ENCODE data around the gene PDSS2.

PDSS2 gene

DNA sequence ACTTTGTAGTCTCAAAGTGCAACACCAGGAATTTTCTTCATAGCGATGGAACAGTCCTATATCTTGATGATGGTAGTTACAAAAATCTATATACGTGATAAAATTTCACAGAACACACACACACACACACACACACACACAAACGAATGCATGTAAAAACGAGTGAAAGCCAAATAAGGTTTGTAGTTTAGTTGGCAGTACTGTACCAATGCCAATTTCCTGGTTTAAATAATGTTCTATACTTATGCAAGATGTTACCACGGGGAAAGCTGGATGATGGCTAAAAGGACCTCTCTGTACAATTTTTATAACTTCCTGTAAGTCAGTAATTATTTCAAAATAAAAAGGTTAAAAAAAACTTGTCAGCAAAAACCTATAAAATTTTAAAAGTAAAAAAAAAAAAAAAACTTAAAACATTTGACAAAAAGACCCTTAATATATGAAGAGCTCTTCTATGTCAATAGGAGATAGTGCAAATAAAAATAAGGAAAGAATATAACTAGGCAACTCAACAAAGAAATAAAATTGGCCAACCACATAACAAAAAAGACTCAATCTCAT is 37.6 kb downstream of the PDSS2 start:
- in situ Hi-C loops (cut with HindIII; ENCODE audit: low sequenced_read_pairs), result no loop called here

DNA sequence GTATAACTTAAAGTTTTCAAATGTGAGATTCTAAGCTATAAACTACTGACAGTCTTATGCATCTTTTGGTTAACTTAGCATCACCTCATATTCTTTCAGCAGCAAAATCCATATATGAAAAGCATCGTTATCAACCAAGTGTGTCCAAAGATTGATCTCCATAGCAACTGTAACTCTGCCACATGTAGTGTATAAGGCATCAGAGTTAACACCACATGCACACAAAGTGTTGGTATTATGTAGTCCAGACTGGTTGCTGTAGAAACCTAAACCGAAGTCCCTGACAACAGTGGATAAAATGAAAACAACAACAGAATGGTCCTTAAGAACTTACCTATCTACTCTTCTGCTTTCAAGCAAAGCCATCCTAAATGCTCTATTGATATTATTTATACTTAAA is 39.6 kb downstream of the PDSS2 start:
- in situ Hi-C loops (cut with HindIII; ENCODE audit: low sequenced_read_pairs), result no loop called here

GRCh38 chr6:107418118-107418517 is 41.2 kb downstream of the PDSS2 start:
- in situ Hi-C loops (cut with HindIII; ENCODE audit: low sequenced_read_pairs), result no loop called here

- in situ Hi-C loops (cut with HindIII; ENCODE audit: low sequenced_read_pairs), result no loop called here
Observed at GRCh38 chr6:107416145-107416544, 43.2 kb downstream of the PDSS2 start.

DNA sequence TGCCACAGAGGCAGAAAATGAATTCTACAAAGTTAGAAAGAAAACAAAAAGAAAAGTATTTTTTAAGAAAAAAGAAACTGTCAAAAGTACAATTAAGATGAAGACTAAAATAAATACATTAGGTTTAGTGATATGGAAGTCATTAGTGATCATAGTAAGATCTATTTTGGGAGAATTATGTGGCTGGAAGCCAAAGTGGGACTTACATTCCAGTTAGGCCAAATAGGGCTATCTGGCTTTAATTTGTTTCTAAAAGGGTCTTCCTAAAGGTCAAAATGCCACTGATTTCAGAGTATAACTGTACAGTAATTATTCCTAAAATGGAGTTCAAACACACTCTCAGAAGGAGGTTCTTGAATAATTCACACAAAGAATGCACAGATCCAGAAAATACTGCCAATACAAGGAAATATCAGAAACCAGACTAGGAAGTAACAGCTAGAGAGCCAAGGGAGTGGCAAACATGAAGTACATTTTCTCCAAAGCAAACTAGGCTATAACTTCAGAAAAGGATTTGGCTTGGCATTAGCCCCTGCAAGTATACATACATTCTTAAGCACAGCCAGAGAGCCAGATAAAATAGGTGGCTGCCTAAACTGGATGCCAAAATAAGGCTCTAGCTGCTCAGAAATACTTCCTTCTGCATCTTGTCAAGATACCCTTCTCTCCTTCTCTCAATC is 45.3 kb downstream of the PDSS2 start:
- in situ Hi-C loops (cut with HindIII; ENCODE audit: low sequenced_read_pairs), result no loop called here

GRCh38 chr6:107411161-107411560 is 48.2 kb downstream of the PDSS2 start:
- in situ Hi-C loops (cut with HindIII; ENCODE audit: low sequenced_read_pairs), result no loop called here

GRCh38 chr6:107409942-107410341 is 49.4 kb downstream of the PDSS2 start:
- in situ Hi-C loops (cut with HindIII; ENCODE audit: low sequenced_read_pairs), result no loop called here

GRCh38 chr6:107408714-107409113 is 50.6 kb downstream of the PDSS2 start:
- in situ Hi-C loops (cut with HindIII; ENCODE audit: low sequenced_read_pairs), result no loop called here

GRCh38 chr6:107405002-107405401 is 54.4 kb downstream of the PDSS2 start:
- in situ Hi-C loops (cut with HindIII; ENCODE audit: low sequenced_read_pairs), result no loop called here

- in situ Hi-C loops (cut with HindIII; ENCODE audit: low sequenced_read_pairs), result no loop called here
Observed at GRCh38 chr6:107402533-107402932, 56.8 kb downstream of the PDSS2 start.

- in situ Hi-C loops (cut with HindIII; ENCODE audit: low sequenced_read_pairs), result no loop called here
Observed at GRCh38 chr6:107401573-107401972, 57.8 kb downstream of the PDSS2 start.

DNA sequence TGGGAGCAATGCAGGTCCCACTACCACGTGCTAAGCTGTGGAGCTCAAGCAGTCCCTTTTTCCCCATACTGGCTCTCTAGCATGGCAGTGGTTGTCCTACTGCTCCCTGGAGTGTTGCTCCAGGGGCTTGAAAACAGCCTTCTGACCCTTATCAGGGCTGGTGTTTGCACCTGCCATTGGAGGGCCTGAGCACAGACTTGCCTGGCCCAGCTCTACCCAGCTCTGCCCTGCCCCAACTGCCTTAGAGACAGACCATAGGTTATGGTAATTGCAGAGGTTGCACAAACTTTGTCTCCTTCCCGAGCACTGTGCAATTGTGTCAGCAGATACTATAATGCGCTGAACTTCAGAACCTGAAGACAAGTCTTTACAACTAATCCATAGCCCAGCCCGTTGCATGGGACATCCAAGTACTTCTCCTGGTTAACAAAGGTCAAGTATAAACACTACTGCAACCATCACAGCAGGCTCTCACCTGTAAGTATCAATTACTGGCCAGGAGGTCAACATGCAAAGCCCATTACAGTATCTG is 58.7 kb downstream of the PDSS2 start:
- in situ Hi-C loops (cut with HindIII; ENCODE audit: low sequenced_read_pairs), result no loop called here

GRCh38 chr6:107399935-107400334 is 59.4 kb downstream of the PDSS2 start:
- in situ Hi-C loops (cut with HindIII; ENCODE audit: low sequenced_read_pairs), result no loop called here

DNA sequence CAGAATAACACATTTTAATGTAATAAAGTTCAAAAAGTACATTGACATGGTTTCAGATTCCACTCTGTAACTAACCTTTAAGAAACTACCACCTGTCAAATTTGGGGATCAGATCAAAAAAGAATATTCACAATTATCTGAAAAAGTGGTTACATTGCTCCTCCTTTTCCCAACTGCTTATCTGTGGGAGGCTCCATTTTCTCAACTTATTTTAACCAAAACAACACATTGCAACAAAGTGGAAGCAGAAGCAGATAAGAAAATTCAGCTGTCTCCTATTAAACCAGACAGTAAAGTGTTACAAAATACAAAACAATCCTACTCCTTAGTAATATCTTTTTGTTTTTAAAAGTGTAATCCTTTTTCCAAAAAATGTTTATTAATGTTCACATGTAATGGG is 61.4 kb downstream of the PDSS2 start:
- in situ Hi-C loops (cut with HindIII; ENCODE audit: low sequenced_read_pairs), result no loop called here

- in situ Hi-C loops (cut with HindIII; ENCODE audit: low sequenced_read_pairs), result no loop called here
Observed at GRCh38 chr6:107396211-107396610, 63.2 kb downstream of the PDSS2 start.

- in situ Hi-C loops (cut with HindIII; ENCODE audit: low sequenced_read_pairs), result no loop called here
Observed at GRCh38 chr6:107392069-107392468, 67.3 kb downstream of the PDSS2 start.

- in situ Hi-C loops (cut with HindIII; ENCODE audit: low sequenced_read_pairs), result no loop called here
Observed at GRCh38 chr6:107390685-107391435, 68.5 kb downstream of the PDSS2 start.

GRCh38 chr6:107390056-107390455 is 69.3 kb downstream of the PDSS2 start:
- in situ Hi-C loops (cut with HindIII; ENCODE audit: low sequenced_read_pairs), result no loop called here

GRCh38 chr6:107386904-107387303 is 72.5 kb downstream of the PDSS2 start:
- in situ Hi-C loops (cut with HindIII; ENCODE audit: low sequenced_read_pairs), result no loop called here

GRCh38 chr6:107386340-107386739 is 73.0 kb downstream of the PDSS2 start:
- in situ Hi-C loops (cut with HindIII; ENCODE audit: low sequenced_read_pairs), result no loop called here

DNA sequence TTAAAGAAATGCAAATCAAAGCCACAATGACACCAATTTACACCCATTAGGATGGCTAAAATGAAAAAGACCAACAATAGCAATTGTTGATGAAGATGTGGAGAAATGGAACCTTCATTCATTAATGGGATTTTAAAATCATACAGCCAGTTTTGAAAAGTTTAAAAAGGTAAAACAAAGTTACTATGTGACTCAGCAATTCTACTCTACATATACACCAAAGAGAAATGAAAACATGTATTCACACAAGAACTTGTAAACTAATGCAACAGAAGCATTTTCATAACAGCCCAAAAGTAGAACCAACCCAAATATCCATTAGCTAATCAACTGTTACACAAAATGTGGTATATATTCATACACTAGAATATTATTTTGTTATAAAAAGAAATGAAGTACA is 75.7 kb downstream of the PDSS2 start:
- in situ Hi-C loops (cut with HindIII; ENCODE audit: low sequenced_read_pairs), result no loop called here

DNA sequence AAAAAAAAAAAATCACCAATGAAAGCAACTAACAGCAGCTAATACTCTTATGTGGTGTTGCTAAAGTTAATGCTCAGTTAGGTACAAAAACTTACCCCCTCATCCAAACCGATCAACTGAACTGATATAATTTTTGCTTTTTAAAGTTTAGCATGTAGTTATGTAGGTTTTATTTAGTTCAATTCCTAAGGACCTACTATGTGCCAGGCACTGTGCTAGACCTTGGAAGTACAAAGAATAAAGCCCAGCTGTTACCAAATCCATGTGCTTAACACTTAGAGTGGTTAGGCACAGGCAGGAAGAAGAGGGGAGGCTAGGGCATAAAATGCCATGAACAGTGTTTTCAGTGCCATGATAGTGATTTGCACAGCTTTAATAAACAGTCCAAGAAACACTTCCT is 85.1 kb downstream of the PDSS2 start:
- in situ Hi-C loops (cut with HindIII; ENCODE audit: low sequenced_read_pairs), result no loop called here
